ENCODE measurements around the gene FAM118B. TPM values are rescaled to one million over a fixed set of nuclear protein-coding genes. Genes with fewer than 3 reads are reported as not detected.

FAM118B gene
- total and polyA plus RNA-seq, 2 of the 4 experiments (the other 2 are of a cell fraction): 20.0 to 27.2 TPM

GRCh38 chr11:126268361-126268707 lies 56.8 kb downstream of the FAM118B start:
- peaks cover 3% of the 10 kb centered on the region; the same call in 1 of the 2 replicates for H3K4me1 ChIP-seq (ENCODE audit: control insufficient read depth, insufficient read depth, low read length)
- H3K9ac ChIP-seq (ENCODE audit: low read depth, low read length): peak overlapping the region; percentile 99
- peaks cover 15% of the 10 kb centered on the region for H3K9me1 ChIP-seq (ENCODE audit: insufficient read depth, low read length)
- H3K4ac ChIP-seq (ENCODE audit: low read depth, low read length): peak overlapping the region; percentile 99
- H2BK15ac ChIP-seq (ENCODE audit: low read depth, low read length): peak overlapping the region; percentile 45; the same call in 1 of the 3 replicates
- no peak for DNase-seq
- dilution Hi-C loops (cut with HindIII; ENCODE audit: low sequenced_read_pairs, unreplicated experiment) (no loop called here), intact Hi-C loops (cut with micrococcal nuclease) (no loop called here), in situ Hi-C loops (cut with MboI; ENCODE audit: low sequenced_read_pairs) (no loop called here)
- POLR2A ChIA-PET (ENCODE audit: unreplicated experiment): no interaction called here
- H2BK20ac ChIP-seq (ENCODE audit: low read depth, low read length): peak overlapping the region; percentile 50; the same call in 1 of the 2 replicates
- TF ChIP-seq ELK1 (IDR thresholded peaks at IDR 0.05; ENCODE audit: borderline replicate concordance, low read depth, low read length): no peak
- TF ChIP-seq, protein P1, sequence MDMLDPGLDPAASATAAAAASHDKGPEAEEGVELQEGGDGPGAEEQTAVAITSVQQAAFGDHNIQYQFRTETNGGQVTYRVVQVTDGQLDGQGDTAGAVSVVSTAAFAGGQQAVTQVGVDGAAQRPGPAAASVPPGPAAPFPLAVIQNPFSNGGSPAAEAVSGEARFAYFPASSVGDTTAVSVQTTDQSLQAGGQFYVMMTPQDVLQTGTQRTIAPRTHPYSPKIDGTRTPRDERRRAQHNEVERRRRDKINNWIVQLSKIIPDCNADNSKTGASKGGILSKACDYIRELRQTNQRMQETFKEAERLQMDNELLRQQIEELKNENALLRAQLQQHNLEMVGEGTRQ (IDR thresholded peaks at IDR 0.05; ENCODE audit: low read depth, low read length): no peak
- no peak for TF ChIP-seq BHLHE40 (IDR thresholded peaks at IDR 0.05; ENCODE audit: low read depth, low read length)
- TF ChIP-seq POLR2A (IDR thresholded peaks at IDR 0.05; ENCODE audit: low read depth, low read length): no peak
- no peak for TF ChIP-seq RCOR1 (IDR thresholded peaks at IDR 0.05; ENCODE audit: insufficient replicate concordance, low read length)
- no peak for TF ChIP-seq FOS (IDR thresholded peaks at IDR 0.05; ENCODE audit: low read depth, low read length)
- peak overlapping the region; percentile 93 for H3K4me2 ChIP-seq (ENCODE audit: low read depth, low read length)
- H3K56ac ChIP-seq (ENCODE audit: extremely low read depth, insufficient read depth, low read length): peak overlapping the region; percentile 98
- peak overlapping the region; percentile 97 for H3K27ac ChIP-seq (ENCODE audit: insufficient read depth, low read length)
- H2BK5ac ChIP-seq (ENCODE audit: low read depth, low read length, poor library complexity, severe bottlenecking): peak overlapping the region; percentile 83
- H3K36me3 ChIP-seq (ENCODE audit: control insufficient read depth, insufficient read depth, low read length): peaks cover 42% of the 10 kb centered on the region
- peaks cover 5% of the 10 kb centered on the region; the same call in 1 of the 2 replicates for H4K20me1 ChIP-seq (ENCODE audit: insufficient read depth, low read length)
- no peaks in the 10 kb centered on the region for H3K9me3 ChIP-seq (ENCODE audit: control insufficient read depth, insufficient read depth, low read length)
- 0% methylated on average over 3 of the region's 23 CpGs; no CpG with 5 or more reads in 1 of the 2 experiments for WGBS, 2 experiments (ENCODE audit: extremely low coverage in 2 of 2, insufficient read length in 1 of 2)
- H2AK9ac ChIP-seq (replicated peaks; ENCODE audit: low read depth, low read length, poor library complexity): peak overlapping the region; percentile 97
- H3K23ac ChIP-seq (ENCODE audit: low read depth, low read length): peak overlapping the region; percentile 99
- H3K79me1 ChIP-seq (ENCODE audit: low read depth in 1 of 2, low read length in 2 of 2): peaks cover 46 to 79% of the 10 kb centered on the region in 2 experiments
- peak overlapping the region; percentile 98 for H2AFZ ChIP-seq (replicated peaks; ENCODE audit: low read length, poor library complexity)
- H3K4me3 ChIP-seq (ENCODE audit: insufficient read depth, low read depth, low read length): peak overlapping the region; percentile 86
- H4K91ac ChIP-seq (ENCODE audit: insufficient read depth, low read depth, low read length): peak overlapping the region; percentile 98
- peak overlapping the region; percentile 85 for H2BK120ac ChIP-seq (ENCODE audit: low read depth, low read length)
- H4K5ac ChIP-seq (ENCODE audit: low read depth, low read length): peak overlapping the region; percentile 94
- peak overlapping the region; percentile 99 to 100 for H4K8ac ChIP-seq (ENCODE audit: low read depth in 2 of 2, low read length in 2 of 2)
- H3K27me3 ChIP-seq (ENCODE audit: control insufficient read depth, insufficient read depth, low read length): no peaks in the 10 kb centered on the region
- peak overlapping the region; percentile 100 for H3K14ac ChIP-seq (replicated peaks; ENCODE audit: low read depth, low read length)
- CTCF ChIA-PET: no interaction called here
- H3K18ac ChIP-seq (ENCODE audit: low read depth, low read length): peak overlapping the region; percentile 91
- BruUV-seq (replicated peaks): no TSS peak
- H2AK5ac ChIP-seq (ENCODE audit: low read depth, low read length): peak overlapping the region; percentile 94
- ATAC-seq (ENCODE audit: low read depth): peak; percentile 54
